HepG2 (cell line): ENCODE data around the gene MLST8. TPM values are rescaled to one million over a fixed set of nuclear protein-coding genes. Genes with fewer than 3 reads are reported as not detected.
A peak's percentile ranks its signal among the peaks of the same experiment; 100 is the strongest.

Experiments used
- ATAC-seq: fragments of 200-7000 bp; cut with Tn5 transposase; 3 replicates; pipeline ENCODE4 v1.9.1; 2020; ENCODE audit warnings: mild to moderate bottlenecking, moderate library complexity
- BruUV-seq: library from RNA; stranded (reverse); fragments of 400-500 nt; replicated peaks from 2 replicates; lab custom pipeline; 2021; lab: Mats Ljungman, UMichigan
- CTCF ChIA-PET: fragments of 300-600 bp; formaldehyde crosslinking; extraction: SDS; loops from one replicate; lab custom pipeline; 2021; ENCODE audit warnings: low total read pairs, inconsistent platforms, low intra/inter-chr PET ratio; lab: Yijun Ruan, JAX
- POLR2A ChIA-PET: fragments of 350-600 bp; sonication (Branson Sonifier 250); formaldehyde crosslinking; loops from one replicate; lab custom pipeline; 2020; ENCODE audit warnings: antibody characterized with exemption, inconsistent platforms; lab: Yijun Ruan, JAX
- DNase-seq: peaks from one replicate; pipeline ENCODE4 v3.0.0-alpha.2; 2015; ENCODE audit warnings: low spot score
- FAIRE-seq: peaks from 3 replicates; lab custom pipeline; 2011; peaks lifted over from hg19 to GRCh38; lab: Jason Lieb, UNC
- H2AFZ ChIP-seq: one replicate; pipeline ENCODE4 v1.6.1; 2011; ENCODE audit warnings: low read length, inconsistent platforms
- H3K27ac ChIP-seq: fragments of 300-600 bp; 3 replicates; pipeline ENCODE4 v1.8.0; 2011; ENCODE audit warnings: mixed run types, mild to moderate bottlenecking, mixed read lengths, low read length, inconsistent platforms; ENCODE audit not compliant: insufficient read depth; ENCODE audit errors: extremely low read length
- H3K27me3 ChIP-seq, 2 experiments: fragments of 200-600 bp in 1 of 2; 2 replicates in 1 of 2; 3 replicates in 1 of 2; pipeline versions ENCODE4 v1.6.0 to v1.8.0; 2011; ENCODE audit warnings: low read length in 2 of 2, mild to moderate bottlenecking in 2 of 2, moderate library complexity in 2 of 2, inconsistent platforms in 1 of 2; ENCODE audit not compliant: insufficient read depth in 2 of 2, control insufficient read depth in 1 of 2
- H3K36me3 ChIP-seq, 2 experiments: fragments of 200-600 bp in 1 of 2; replicated peaks in 1 of 2; 2 replicates in 1 of 2; 3 replicates in 1 of 2; pipeline versions ENCODE4 v1.5.1 to v1.8.0; 2011; ENCODE audit warnings: low read length in 2 of 2, inconsistent platforms in 1 of 2; ENCODE audit not compliant: insufficient read depth in 2 of 2, control insufficient read depth in 1 of 2
- H3K4me1 ChIP-seq: 2 replicates; pipeline ENCODE4 v1.5.1; 2012; ENCODE audit warnings: low read length, inconsistent platforms; ENCODE audit not compliant: insufficient read depth
- H3K4me2 ChIP-seq: 2 replicates; pipeline ENCODE4 v1.6.0; 2011; ENCODE audit warnings: low read depth, low read length, inconsistent platforms
- H3K4me3 ChIP-seq, 3 experiments: fragments of 200-600 bp in 1 of 3; sonication (generic), shearing (Covaris generic) in 1 of 3; replicated peaks in 1 of 3; 2 replicates each; pipeline ENCODE4 v1.5.1; 2011 to 2016; ENCODE audit warnings: low read length in 3 of 3, inconsistent platforms in 2 of 3, low read depth in 2 of 3, mild to moderate bottlenecking in 2 of 3, control low read depth in 1 of 3, mixed read lengths in 1 of 3; ENCODE audit not compliant: insufficient read depth in 1 of 3
- H3K79me2 ChIP-seq: one replicate; pipeline ENCODE4 v1.6.1; 2011; ENCODE audit warnings: low read length, inconsistent platforms; ENCODE audit not compliant: insufficient read depth
- H3K9ac ChIP-seq: 2 replicates; pipeline ENCODE4 v1.6.0; 2011; ENCODE audit warnings: mild to moderate bottlenecking, low read depth, low read length, inconsistent platforms; ENCODE audit not compliant: insufficient read depth
- H3K9me3 ChIP-seq: 2 replicates; pipeline ENCODE4 v1.5.1; 2012; ENCODE audit warnings: mild to moderate bottlenecking, low read length
- H4K20me1 ChIP-seq: 2 replicates; pipeline ENCODE4 v1.6.0; 2011; ENCODE audit warnings: inconsistent platforms, mild to moderate bottlenecking, low read length, moderate library complexity; ENCODE audit not compliant: insufficient read depth
- IRX3 ChIP-seq: sonication (generic); formaldehyde crosslinking; IDR thresholded peaks from 2 replicates; pipeline ENCODE4 v1.8.1; 2023; ENCODE audit warnings: mild to moderate bottlenecking, low read depth, missing genetic modification reagents, borderline replicate concordance
- POLR2AphosphoS5 ChIP-seq: IDR thresholded peaks from 2 replicates; pipeline ENCODE4 v1.6.1; 2012; ENCODE audit warnings: low read depth, low read length
- SKI ChIP-seq: fragments of 450-650 bp; IDR thresholded peaks from one replicate; pipeline ENCODE4 v1.6.1; 2018; ENCODE audit warnings: mild to moderate bottlenecking; ENCODE audit not compliant: partially characterized antibody
- ZNF44 ChIP-seq: sonication (generic); formaldehyde crosslinking; IDR thresholded peaks from 2 replicates; pipeline ENCODE4 v1.5.1; 2020; ENCODE audit warnings: mild to moderate bottlenecking, missing genetic modification reagents
- WGBS: methylation state at CpG from one replicate; pipeline ENCODE4 v1.1.6; 2017; ENCODE audit warnings: low lambda C conversion rate; 5-methylcytosine and 5-hydroxymethylcytosine counted together
- in situ Hi-C: cut with HindIII; loops from 2 replicates; pipeline ENCODE4 v1.10.0; 2017; ENCODE audit warnings: low pct_unique_long_range_greater_than_20kb; ENCODE audit not compliant: extremely low pct_ligation_motif_present
- intact Hi-C: fragments of 100-400 bp; cut with micrococcal nuclease; formaldehyde crosslinking; loops from one replicate; pipeline ENCODE4 v1.10.0; 2022; ENCODE audit not compliant: unreplicated experiment
- polyA plus RNA-seq, 8 experiments: library from polyadenylated mRNA; depleted of rRNA in 3 of 8; stranded (reverse) in 7 of 8; unstranded in 1 of 8; fragments of >200 nt; fragmentation: Illumina TruSeq in 4 of 8; extraction: Trizol in 4 of 8; gene quantifications; 2 replicates each; pipeline versions ENCODE4 v1.2.1 to v1.2.3, GENCODE V29; 2011 to 2016; ENCODE audit warnings: low read depth in 4 of 8, missing spikeins in 1 of 8, mixed read lengths in 1 of 8; ENCODE audit not compliant: insufficient read depth in 1 of 8
- total RNA-seq, 5 experiments: library from RNA; depleted of rRNA; stranded (reverse); fragments of >200 nt; fragmentation: Illumina TruSeq; extraction: Trizol; gene quantifications; 2 replicates each; pipeline ENCODE4 v1.2.3, GENCODE V29; 2016; ENCODE audit warnings: low read depth in 1 of 5
- TF ChIP-seq, protein P1 (sequence below): sonication (generic); formaldehyde crosslinking; IDR thresholded peaks from 2 replicates; pipeline ENCODE4 v1.5.1; 2020; ENCODE audit warnings: mild to moderate bottlenecking, missing genetic modification reagents, moderate library complexity
- TF ChIP-seq, protein P2 (sequence below): sonication (generic); formaldehyde crosslinking; IDR thresholded peaks from 2 replicates; pipeline ENCODE4 v1.4.0; 2020; ENCODE audit warnings: missing genetic modification reagents
- TF ChIP-seq, protein P3 (sequence below): sonication (generic); formaldehyde crosslinking; IDR thresholded peaks from 2 replicates; pipeline ENCODE4 v1.4.0; 2020; ENCODE audit warnings: missing genetic modification reagents, borderline replicate concordance
- TF ChIP-seq, protein P4 (sequence below): fragments of 450-650 bp; IDR thresholded peaks from 2 replicates; pipeline ENCODE4 v1.6.1; 2017; ENCODE audit warnings: mild to moderate bottlenecking

MLST8 gene
- total and polyA plus RNA-seq, 2 of the 13 experiments (the other 11 are each of a cell fraction or from before 2014, with no cell fraction given): 30.8 to 72.7 TPM

GRCh38 chr16:2208772-2209171 lies 3.5 kb downstream of the MLST8 start:
- ChIA-PET CTCF (no interaction called here), POLR2A (interaction anchor here (0.7 kb wide), 1 partner anchor 14 kb away, joined by 3 read pairs; no protein-coding TSS in a partner anchor)
- BruUV-seq: no TSS peak

More at GRCh38 chr16:2208772-2209171, 3.5 kb downstream of the MLST8 start:
- Histone ChIP-seq H3K9me3 (no peaks in the 10 kb centered on the region), H3K4me1 (peaks cover 60% of the 10 kb centered on the region), H3K27ac (no peak overlapping the region), H3K4me2 (no peak overlapping the region), H3K36me3 (peaks cover 4 to 20% of the 10 kb centered on the region in 2 experiments; a peak in 4 of 5 replicates), H3K27me3 (no peaks in the 10 kb centered on the region), H4K20me1 (0 out of 2 replicates have a peak, but pooled peaks cover 3% of the 10 kb centered on the region)
- DNase-seq: no peak
- WGBS: 100% methylated on average over 2 of the region's 9 CpGs
- ATAC-seq: no peak
- FAIRE-seq: no peak
- in situ Hi-C loops: no loop called here
- TF ChIP-seq SKI (no peak), IRX3 (CRISPR knock-in tag) (no peak), POLR2AphosphoS5 (0 out of 2 replicates have a peak, but pooled peaks have one; percentile 9), ZNF44 (no peak)
- TF ChIP-seq, protein P1, sequence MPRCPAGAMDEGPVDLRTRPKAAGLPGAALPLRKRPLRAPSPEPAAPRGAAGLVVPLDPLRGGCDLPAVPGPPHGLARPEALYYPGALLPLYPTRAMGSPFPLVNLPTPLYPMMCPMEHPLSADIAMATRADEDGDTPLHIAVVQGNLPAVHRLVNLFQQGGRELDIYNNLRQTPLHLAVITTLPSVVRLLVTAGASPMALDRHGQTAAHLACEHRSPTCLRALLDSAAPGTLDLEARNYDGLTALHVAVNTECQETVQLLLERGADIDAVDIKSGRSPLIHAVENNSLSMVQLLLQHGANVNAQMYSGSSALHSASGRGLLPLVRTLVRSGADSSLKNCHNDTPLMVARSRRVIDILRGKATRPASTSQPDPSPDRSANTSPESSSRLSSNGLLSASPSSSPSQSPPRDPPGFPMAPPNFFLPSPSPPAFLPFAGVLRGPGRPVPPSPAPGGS (CRISPR knock-in tag): no peak
- TF ChIP-seq, protein P2, sequence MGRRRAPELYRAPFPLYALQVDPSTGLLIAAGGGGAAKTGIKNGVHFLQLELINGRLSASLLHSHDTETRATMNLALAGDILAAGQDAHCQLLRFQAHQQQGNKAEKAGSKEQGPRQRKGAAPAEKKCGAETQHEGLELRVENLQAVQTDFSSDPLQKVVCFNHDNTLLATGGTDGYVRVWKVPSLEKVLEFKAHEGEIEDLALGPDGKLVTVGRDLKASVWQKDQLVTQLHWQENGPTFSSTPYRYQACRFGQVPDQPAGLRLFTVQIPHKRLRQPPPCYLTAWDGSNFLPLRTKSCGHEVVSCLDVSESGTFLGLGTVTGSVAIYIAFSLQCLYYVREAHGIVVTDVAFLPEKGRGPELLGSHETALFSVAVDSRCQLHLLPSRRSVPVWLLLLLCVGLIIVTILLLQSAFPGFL (CRISPR knock-in tag): no peak
- TF ChIP-seq, protein P3, sequence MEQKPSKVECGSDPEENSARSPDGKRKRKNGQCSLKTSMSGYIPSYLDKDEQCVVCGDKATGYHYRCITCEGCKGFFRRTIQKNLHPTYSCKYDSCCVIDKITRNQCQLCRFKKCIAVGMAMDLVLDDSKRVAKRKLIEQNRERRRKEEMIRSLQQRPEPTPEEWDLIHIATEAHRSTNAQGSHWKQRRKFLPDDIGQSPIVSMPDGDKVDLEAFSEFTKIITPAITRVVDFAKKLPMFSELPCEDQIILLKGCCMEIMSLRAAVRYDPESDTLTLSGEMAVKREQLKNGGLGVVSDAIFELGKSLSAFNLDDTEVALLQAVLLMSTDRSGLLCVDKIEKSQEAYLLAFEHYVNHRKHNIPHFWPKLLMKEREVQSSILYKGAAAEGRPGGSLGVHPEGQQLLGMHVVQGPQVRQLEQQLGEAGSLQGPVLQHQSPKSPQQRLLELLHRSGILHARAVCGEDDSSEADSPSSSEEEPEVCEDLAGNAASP (CRISPR knock-in tag): no peak
- TF ChIP-seq, protein P4, sequence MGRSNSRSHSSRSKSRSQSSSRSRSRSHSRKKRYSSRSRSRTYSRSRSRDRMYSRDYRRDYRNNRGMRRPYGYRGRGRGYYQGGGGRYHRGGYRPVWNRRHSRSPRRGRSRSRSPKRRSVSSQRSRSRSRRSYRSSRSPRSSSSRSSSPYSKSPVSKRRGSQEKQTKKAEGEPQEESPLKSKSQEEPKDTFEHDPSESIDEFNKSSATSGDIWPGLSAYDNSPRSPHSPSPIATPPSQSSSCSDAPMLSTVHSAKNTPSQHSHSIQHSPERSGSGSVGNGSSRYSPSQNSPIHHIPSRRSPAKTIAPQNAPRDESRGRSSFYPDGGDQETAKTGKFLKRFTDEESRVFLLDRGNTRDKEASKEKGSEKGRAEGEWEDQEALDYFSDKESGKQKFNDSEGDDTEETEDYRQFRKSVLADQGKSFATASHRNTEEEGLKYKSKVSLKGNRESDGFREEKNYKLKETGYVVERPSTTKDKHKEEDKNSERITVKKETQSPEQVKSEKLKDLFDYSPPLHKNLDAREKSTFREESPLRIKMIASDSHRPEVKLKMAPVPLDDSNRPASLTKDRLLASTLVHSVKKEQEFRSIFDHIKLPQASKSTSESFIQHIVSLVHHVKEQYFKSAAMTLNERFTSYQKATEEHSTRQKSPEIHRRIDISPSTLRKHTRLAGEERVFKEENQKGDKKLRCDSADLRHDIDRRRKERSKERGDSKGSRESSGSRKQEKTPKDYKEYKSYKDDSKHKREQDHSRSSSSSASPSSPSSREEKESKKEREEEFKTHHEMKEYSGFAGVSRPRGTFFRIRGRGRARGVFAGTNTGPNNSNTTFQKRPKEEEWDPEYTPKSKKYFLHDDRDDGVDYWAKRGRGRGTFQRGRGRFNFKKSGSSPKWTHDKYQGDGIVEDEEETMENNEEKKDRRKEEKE: no peak
- TF ChIP-seq, all 625 proteins: peak for 1
- Histone ChIP-seq H3K4me3 (no peak overlapping the region), H3K79me2 (peaks cover 21% of the 10 kb centered on the region), H3K9ac (no peak overlapping the region), H2AFZ (no peak overlapping the region)
- intact Hi-C loops: no loop called here
